HG02623 (cell line): ENCODE data around the gene RCOR1.
"Not testable (repeated sequence)": the region's sequence is repeated elsewhere in the genome, so short reads cannot be mapped to it uniquely, and the experiment has no call there.

Experiments used
- ATAC-seq: cut with Tn5 transposase; IDR thresholded peaks from one replicate; pipeline ENCODE4 v1.9.1; 2021; ENCODE audit warnings: moderate library complexity; ENCODE audit not compliant: unreplicated experiment

Gene RCOR1

GRCh38 chr14:102591944-102592762, at the start of gene RCOR1:
Gene RCOR1 (plus strand): TSS chr14:102592649. CDS start chr14:102592887, 238 bp downstream.
- peak; percentile 64 for ATAC-seq

- ATAC-seq = no peak
Observed at GRCh38 chr14:102544046-102544746, 48.3 kb upstream of the RCOR1 start.

DNA sequence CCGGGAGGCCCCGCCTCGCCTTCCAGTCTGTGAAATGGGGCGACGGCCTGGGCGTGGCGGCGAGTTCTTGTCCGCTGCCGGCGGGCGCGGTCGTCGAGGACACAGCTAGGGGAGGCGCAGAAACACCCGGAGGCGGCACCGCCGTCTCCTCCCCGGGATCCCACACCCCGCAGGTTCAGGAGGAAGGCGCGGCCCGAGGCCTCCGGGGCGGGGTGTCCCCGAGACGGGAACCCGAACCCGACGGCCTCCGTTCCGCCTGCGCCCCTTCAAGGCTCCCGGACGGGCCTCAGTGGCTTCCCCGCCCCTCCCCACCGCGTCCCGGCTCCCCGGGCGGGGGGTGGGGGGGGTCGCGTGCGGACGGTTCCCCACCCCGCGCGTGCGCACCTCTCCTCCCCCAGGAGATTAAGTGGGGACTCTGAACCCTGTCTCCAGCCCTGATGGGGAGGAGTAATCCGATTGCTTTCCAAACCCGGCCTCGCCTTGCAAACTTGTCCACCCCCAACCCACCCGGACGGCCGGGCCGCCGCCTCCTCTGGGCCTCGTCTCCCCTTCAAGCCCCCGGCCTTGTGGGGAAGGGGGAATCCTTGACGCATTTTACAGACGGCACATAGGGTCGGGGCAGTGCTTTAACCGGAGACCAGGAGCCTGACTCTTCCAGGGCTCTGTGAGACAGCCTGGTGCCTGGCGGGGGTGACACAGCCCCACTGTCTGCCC, 47.5 kb upstream of the RCOR1 start:
- ATAC-seq = no peak

- ATAC-seq = no peak
Observed at GRCh38 chr14:102545461-102546265, 46.8 kb upstream of the RCOR1 start.

- no peak for ATAC-seq
Observed at GRCh38 chr14:102548616-102549240, 43.7 kb upstream of the RCOR1 start.

DNA sequence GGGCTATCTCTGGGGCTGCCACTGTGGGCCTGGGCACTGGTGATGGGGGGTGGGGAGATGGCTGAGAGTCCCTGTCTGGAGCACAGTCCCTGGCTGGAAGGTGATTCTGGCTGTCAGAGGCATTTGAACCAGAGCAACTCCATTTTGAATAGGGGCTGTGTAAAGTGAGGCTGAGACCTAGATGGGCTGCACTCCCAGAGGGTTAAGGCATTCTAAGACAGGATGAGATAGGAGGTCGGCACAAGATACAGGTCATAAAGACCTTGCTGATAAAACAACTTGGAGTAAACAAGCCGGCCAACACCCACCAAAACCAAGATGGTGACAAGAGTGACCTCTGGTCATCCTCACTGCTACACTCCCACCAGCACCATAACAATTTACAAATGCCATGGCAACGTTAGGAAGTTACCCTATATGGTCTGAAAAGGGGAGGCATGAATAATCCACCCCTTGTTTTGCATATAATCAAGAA, 41.5 kb upstream of the RCOR1 start:
- not testable (repeated sequence) for ATAC-seq

- ATAC-seq = no peak
Observed at GRCh38 chr14:102551995-102552705, 40.3 kb upstream of the RCOR1 start.

DNA sequence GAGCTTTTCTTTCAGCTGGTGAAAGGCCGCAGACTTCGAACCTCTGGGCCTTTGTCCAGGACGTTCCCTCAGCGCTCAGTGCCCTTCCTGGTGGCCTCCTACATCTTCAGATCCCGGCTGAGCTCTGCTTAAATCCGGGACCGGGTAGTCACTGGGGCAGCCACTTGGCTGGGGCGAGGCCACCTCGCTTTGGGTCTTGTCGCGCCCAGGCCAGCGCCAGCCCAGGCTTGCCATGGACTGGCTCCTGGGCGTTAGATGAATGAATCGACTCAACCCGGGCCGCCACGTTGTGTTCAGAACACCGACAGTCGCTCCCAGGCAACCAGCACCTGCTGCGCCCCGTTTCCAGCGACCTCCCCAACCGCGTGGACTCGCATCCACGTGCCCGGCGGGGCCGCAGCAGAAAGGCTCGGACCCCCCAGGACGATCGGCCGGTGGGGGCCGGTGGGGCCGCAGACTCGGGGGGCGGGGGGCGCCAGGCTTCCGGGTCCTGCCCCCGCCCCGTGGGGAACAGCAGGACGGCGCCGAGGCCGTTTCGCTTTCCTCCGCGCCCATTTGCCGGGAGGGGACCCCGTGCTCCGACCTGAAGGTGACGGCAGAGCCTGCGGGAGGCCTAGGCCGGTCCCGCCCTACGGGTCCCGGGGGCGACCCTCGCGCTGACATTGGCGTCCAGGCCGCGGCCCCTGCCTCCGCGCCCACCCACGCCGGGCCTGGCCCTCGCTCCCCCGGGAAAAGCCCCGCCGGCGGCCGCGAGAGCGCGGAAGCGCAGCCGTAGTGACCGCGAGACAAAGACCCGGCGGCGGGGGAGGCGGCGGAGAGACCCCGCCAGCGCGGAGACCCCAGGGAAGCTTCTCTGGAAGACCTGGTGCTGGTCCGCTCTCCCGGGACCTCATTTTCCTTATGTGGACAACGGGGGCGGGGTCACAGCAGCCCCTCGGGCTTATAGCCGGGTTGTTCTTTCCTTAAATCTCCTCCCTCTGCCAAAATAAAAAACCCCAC, 37.3 kb upstream of the RCOR1 start:
- no peak for ATAC-seq

GRCh38 chr14:102556098-102556677, 36.3 kb upstream of the RCOR1 start:
- no peak for ATAC-seq

- no peak for ATAC-seq
Observed at GRCh38 chr14:102557434-102558226, 34.8 kb upstream of the RCOR1 start.

DNA sequence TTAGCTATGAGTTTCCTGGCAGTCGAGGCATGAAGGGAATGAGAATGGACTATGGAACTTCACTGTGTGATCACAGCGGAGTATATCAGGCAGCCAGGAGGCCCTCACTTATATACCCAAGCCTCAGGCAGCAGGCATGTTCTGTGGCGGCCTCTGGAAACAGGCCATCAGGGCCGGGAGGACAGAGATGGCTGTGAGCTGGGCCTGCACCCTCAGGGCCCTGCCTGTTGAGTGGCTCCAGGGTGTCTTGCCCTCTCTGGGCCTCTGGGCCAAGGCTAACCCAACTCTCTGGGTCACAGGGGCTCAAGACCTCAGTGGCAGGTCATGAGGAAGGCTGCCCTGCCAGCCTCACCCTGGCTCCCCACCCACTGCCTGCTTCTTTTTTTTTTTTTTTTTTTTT, 33.9 kb upstream of the RCOR1 start:
- ATAC-seq = no peak

DNA sequence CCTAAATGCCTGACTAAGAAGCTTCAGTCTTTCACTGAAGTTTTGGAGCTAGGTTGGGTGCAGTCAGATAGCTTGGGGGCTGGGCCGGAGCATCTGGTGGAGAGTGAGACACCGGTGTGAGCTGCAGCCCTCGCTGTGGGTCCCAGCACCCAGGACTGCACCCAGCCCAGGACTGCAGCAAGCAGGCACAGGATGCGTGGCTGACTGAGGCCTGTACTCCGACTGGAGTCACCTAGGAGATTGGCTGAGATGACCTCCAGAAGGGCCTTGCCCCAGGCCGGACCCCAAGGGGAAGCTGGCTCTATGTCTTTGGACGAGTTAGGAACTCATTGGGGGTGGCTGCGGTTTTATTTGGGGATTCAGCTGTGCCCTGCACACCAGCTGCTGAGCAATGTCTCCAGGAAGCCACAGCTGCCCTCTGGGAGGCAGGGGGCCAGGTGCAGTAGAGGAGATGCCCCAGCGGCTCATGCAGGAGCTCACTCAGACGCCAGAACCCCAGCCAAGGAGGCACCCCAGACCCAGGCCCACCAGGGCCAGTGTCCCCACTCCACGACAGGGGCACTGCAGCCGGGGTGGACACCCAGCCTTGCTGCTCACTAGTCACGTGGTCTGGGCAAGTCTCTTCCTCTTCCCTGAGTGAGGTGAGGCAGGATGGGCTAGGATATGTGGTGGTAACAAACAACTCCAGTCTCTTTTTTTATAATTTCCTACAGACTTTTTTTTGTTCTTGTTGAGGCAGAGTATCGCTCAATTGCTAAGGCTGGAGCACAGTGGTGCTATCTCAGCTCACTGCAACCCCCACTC, 31.8 kb upstream of the RCOR1 start:
- ATAC-seq = no peak

DNA sequence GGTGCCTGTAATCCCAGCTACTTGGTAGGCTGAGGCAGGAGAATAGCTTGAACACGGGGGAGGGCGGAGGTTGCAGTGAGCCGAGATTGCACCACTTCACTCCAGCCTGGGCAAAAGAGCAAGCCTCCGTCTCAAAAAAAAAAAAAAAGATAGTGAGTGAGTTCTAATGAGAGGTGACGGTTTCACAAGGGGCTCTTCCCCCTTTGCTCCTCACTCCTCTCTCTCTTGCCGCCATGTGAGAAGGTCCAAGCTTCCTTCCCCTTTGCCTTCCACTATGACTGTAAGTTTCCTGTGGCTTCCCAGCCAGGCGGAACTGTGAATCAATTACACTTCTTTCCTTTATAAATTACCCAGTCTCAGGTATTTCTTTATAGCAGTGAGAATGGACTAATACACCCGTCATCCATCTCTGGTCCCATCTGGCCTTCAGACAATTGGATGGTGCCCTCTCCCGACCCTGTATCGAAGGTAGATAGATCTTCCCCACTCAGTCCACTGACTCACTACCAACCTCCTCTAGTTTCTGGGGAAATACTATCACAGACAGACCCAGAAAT, 27.0 kb upstream of the RCOR1 start:
- no peak for ATAC-seq

GRCh38 chr14:102565959-102566358, 26.5 kb upstream of the RCOR1 start:
- ATAC-seq = no peak

DNA sequence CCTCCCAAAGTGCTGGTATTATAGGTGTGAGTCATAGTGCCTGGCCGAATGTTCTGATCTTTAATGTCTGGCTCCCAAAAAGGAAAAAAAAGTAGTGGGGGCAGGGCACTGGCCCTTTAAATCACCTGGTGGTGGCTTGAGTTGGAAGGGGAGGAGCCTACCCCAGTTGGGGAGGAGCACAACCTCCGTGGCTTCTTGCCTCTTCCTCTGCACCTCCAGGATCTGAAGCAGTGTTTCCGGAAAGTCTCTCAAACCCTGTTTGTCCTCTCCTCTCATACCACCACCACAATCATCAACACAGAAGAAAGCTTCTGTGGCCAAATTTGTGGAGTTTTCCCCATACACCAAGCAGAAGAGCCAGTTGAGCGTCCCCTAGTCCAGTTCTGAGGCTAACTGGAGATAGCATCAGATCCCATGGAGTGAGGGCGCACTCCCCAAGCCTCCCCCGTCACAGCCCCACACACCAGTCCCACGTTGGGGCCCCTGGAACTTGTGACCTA, 24.3 kb upstream of the RCOR1 start:
- ATAC-seq = no peak
